ENCODE data around the gene LHFPL6.
A peak's percentile ranks its signal among the peaks of the same experiment; 100 is the strongest.

The LHFPL6 gene

GRCh38 chr13:39612023-39612637 is 9.1 kb upstream of the LHFPL6 start:
- DNase-seq: peak; percentile 48
- Histone ChIP-seq H3K4me3 (ENCODE audit: low read length) (no peak overlapping the region), H4K20me1 (ENCODE audit: insufficient read depth, low read length) (no peaks in the 10 kb centered on the region), H3K9ac (ENCODE audit: low read length) (no peak overlapping the region), H3K36me3 (replicated peaks; ENCODE audit: insufficient read depth, low read length) (no peaks in the 10 kb centered on the region), H3K9me2 (replicated peaks; ENCODE audit: insufficient read depth, low read length) (no peaks in the 10 kb centered on the region), H3K9me3 (replicated peaks; ENCODE audit: insufficient read depth, low read length) (no peaks in the 10 kb centered on the region), H3K27ac (ENCODE audit: low read length) (no peak overlapping the region), H2AFZ (ENCODE audit: low read length) (no peak overlapping the region), H3F3A (ENCODE audit: insufficient read depth, low read length) (no peaks in the 10 kb centered on the region), H3K27me3 (replicated peaks; ENCODE audit: insufficient read depth, low read length) (no peaks in the 10 kb centered on the region), H3K4me1 (ENCODE audit: low read length) (no peaks in the 10 kb centered on the region), H3K79me2 (ENCODE audit: low read length) (no peaks in the 10 kb centered on the region), H3K4me2 (ENCODE audit: low read depth, low read length) (no peak overlapping the region)
- TF ChIP-seq EZH2 (optimal IDR thresholded peaks at IDR 0.05; ENCODE audit: low read depth, low read length) (no peak), CTCF (IDR thresholded peaks at IDR 0.05; ENCODE audit: low read length) (peak; percentile 55)

GRCh38 chr13:39607876-39608275 is 4.9 kb upstream of the LHFPL6 start:
- H3K9me3 ChIP-seq (replicated peaks; ENCODE audit: insufficient read depth, low read length): no peaks in the 10 kb centered on the region
- no peaks in the 10 kb centered on the region for H3K27me3 ChIP-seq (replicated peaks; ENCODE audit: insufficient read depth, low read length)
- no peaks in the 10 kb centered on the region for H3K4me1 ChIP-seq (ENCODE audit: low read length)
- H3K4me3 ChIP-seq (ENCODE audit: low read length): no peak overlapping the region
- H3F3A ChIP-seq (ENCODE audit: insufficient read depth, low read length): no peaks in the 10 kb centered on the region
- H3K4me2 ChIP-seq (ENCODE audit: low read depth, low read length): no peak overlapping the region
- TF ChIP-seq EZH2 (optimal IDR thresholded peaks at IDR 0.05; ENCODE audit: low read depth, low read length) (no peak), CTCF (IDR thresholded peaks at IDR 0.05; ENCODE audit: low read length) (no peak), EZH2phosphoT487 (IDR thresholded peaks at IDR 0.05; ENCODE audit: low read length) (no peak)
- H4K20me1 ChIP-seq (ENCODE audit: insufficient read depth, low read length): no peaks in the 10 kb centered on the region
- no peaks in the 10 kb centered on the region for H3K79me2 ChIP-seq (ENCODE audit: low read length)
- no peaks in the 10 kb centered on the region for H3K36me3 ChIP-seq (replicated peaks; ENCODE audit: insufficient read depth, low read length)
- H3K9me2 ChIP-seq (replicated peaks; ENCODE audit: insufficient read depth, low read length): no peaks in the 10 kb centered on the region
- H3K27ac ChIP-seq (ENCODE audit: low read length): no peak overlapping the region
- no peak overlapping the region for H3K9ac ChIP-seq (ENCODE audit: low read length)
- DNase-seq: no peak
- no peak overlapping the region for H2AFZ ChIP-seq (ENCODE audit: low read length)

GRCh38 chr13:39605677-39606320 is 2.8 kb upstream of the LHFPL6 start:
- no peaks in the 10 kb centered on the region for H3K36me3 ChIP-seq (replicated peaks; ENCODE audit: insufficient read depth, low read length)
- no peak overlapping the region for H3K4me3 ChIP-seq (ENCODE audit: low read length)
- H3K79me2 ChIP-seq (ENCODE audit: low read length): no peaks in the 10 kb centered on the region
- no peaks in the 10 kb centered on the region for H3F3A ChIP-seq (ENCODE audit: insufficient read depth, low read length)
- H3K9ac ChIP-seq (ENCODE audit: low read length): no peak overlapping the region
- TF ChIP-seq EZH2phosphoT487 (IDR thresholded peaks at IDR 0.05; ENCODE audit: low read length) (no peak), EZH2 (optimal IDR thresholded peaks at IDR 0.05; ENCODE audit: low read depth, low read length) (no peak), CTCF (IDR thresholded peaks at IDR 0.05; ENCODE audit: low read length) (no peak)
- no peaks in the 10 kb centered on the region for H3K9me3 ChIP-seq (replicated peaks; ENCODE audit: insufficient read depth, low read length)
- no peaks in the 10 kb centered on the region for H3K9me2 ChIP-seq (replicated peaks; ENCODE audit: insufficient read depth, low read length)
- no peak overlapping the region for H2AFZ ChIP-seq (ENCODE audit: low read length)
- H3K27me3 ChIP-seq (replicated peaks; ENCODE audit: insufficient read depth, low read length): no peaks in the 10 kb centered on the region
- no peaks in the 10 kb centered on the region for H4K20me1 ChIP-seq (ENCODE audit: insufficient read depth, low read length)
- no peak for DNase-seq
- no peak overlapping the region for H3K4me2 ChIP-seq (ENCODE audit: low read depth, low read length)
- no peak overlapping the region for H3K27ac ChIP-seq (ENCODE audit: low read length)
- no peaks in the 10 kb centered on the region for H3K4me1 ChIP-seq (ENCODE audit: low read length)

Measured in MM.1S (cell line).